ENCODE data around the gene DMRT3.
A peak's percentile ranks its signal among the peaks of the same experiment; 100 is the strongest.

The DMRT3 gene

DNA sequence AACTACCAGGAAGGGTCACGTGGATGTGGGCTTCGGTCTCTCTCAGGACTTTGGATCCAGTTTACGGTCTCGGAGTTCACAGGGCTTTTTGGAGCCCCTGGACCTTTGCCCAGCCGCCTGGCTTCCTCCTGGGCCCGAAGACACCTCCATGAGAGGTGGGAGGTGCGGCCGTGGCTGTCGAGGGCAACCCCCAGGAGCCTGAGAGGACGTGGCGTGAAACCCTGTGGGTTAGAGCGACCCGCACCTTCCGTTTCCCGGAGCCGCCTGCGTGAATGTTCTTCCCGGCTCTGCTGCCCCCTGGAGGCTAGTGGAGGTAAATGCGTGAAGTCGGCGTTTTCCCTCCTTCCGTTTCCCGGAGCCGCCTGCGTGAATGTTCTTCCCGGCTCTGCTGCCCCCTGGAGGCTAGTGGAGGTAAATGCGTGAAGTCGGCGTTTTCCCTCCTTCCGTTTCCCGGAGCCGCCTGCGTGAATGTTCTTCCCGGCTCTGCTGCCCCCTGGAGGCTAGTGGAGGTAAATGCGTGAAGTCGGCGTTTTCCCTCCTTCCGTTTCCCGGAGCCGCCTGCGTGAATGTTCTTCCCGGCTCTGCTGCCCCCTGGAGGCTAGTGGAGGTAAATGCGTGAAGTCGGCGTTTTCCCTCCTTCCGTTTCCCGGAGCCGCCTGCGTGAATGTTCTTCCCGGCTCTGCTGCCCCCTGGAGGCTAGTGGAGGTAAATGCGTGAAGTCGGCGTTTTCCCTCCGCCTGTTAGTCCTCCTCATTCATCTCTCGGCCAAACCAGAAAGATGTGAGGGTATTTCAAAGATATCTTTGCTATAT, 22.1 kb downstream of the DMRT3 start:
- peak in 1 of 56 donors; percentile 28 for DNase-seq

GRCh38 chr9:1001838-1002237, 25.4 kb downstream of the DMRT3 start:
- no peak for DNase-seq

GRCh38 chr9:1002678-1003077, 26.2 kb downstream of the DMRT3 start:
- DNase-seq = no peak

DNA sequence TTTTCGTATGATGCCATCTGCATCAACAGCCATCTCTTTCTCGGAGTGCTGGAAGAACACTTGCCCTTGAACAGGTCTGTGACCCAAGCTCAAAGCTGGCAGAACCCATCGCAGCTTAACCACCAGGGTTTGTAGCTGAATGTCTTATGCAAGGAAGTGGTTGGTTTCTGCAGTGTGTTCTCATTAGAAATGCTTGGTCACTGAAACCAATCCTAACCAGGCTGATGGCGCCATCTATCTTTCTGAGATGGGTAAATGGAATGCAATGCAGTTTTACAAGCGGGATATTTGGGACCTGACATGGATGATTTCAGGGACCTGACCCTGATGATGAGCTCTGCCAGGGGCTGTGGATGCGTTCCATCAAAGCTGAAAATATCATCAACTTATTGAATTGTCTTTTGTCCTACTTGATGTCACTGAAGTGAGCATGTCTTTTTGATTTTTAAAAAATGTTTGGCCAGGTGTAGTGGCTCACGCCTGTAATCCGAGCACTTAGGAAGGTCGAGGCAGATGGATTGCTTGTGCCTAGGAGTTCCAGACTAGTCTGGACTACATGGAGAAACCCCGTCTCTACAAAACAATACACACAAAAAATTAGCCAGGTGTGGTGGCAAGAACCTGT, 28.7 kb downstream of the DMRT3 start:
- peak in 17 of 56 donors; percentile 1 to 27 (median 5) for DNase-seq

- DNase-seq = no peak
These were observed 30.9 kb downstream of the DMRT3 start for GRCh38 chr9:1007312-1007711.

GRCh38 chr9:1008216-1008615, 31.8 kb downstream of the DMRT3 start:
- DNase-seq = no peak

DNA sequence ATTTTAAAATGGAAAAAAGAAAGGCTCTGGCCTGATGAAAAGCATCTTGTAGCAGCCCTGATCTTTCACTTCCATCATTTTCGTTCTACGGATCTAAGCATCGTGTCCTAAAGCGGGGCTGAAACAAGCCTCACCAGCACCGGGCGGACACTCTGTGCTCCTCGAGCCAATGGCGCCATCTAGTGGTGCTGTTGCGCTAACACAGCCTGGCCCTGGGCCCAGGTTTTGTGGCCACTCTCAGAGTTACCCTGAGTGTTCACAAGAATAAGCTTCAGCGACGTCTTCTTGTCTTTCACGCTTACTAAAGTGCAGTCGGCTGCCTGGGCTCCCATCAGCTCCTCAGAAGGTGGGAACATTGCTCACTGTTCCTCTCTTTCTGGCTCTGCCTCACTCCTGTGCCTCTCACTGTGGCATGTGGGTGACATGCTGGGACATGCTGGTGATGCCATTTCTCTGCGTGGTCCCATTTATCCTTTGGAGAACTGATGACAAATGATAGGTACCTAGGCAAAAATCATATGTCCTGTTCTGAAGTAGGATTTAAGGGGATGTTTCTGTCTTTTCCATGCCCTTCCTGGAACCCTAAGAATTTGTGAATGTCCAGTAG, 32.7 kb downstream of the DMRT3 start:
- DNase-seq = peak in 52 of 56 donors; percentile 5 to 90 (median 57)

DNA sequence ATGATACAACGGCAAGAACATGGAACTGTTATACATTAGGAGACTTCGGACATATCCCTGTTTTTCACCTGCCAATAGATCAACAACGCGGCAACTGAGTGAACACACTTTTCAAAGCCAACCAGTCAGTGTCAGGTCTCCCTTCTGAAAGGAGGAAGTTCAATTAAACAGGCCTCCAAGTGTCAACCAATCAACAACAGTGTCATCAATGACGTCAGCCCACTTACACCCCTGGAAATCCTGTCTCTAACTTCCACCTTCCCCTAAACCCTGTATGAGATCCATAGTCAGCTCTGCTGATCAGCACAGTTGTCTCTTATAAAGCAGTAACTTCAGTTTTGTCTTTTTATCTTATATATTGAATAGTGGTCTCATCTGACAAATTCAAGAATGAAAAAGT, 36.6 kb downstream of the DMRT3 start:
- DNase-seq = no peak

DNA sequence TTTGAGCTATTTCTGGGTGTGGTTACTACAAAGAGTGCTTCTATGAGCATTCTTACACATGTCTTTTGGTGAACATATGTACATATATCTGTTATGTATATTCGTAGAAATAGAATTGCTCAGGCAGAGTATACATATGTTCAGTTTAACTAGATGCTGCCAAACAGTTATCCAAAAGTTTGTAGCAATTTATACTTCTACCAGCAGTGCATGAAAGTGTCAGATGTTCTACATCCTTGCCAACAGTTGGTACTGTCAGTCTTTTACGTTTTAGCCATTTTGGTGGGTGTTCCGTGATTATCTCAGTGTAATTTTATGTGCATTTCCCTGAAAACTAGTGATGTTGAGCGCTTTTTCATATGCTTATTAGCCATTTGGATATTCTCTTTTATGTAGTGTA, 37.8 kb downstream of the DMRT3 start:
- no peak for DNase-seq

DNA sequence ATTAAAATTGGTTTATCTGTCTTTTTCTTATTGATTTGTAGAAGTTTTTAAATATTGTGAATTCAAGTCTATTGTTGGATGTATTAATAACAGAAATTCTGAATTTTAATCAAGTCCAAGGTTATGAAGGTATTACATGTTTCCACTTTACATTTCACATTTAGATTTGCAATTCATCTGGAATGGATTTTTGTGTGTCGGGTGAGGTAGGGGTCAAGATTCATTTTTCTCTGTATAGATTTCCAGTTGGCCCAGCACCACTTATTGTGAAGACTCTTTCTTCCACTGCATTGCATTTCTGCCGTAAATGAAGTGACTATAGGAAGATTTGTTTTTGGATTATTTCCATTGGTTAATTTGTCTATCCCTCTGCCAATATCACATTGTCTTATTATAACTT, 38.2 kb downstream of the DMRT3 start:
- DNase-seq = no peak

GRCh38 chr9:1018121-1018520, 41.7 kb downstream of the DMRT3 start:
- no peak for DNase-seq

DNA sequence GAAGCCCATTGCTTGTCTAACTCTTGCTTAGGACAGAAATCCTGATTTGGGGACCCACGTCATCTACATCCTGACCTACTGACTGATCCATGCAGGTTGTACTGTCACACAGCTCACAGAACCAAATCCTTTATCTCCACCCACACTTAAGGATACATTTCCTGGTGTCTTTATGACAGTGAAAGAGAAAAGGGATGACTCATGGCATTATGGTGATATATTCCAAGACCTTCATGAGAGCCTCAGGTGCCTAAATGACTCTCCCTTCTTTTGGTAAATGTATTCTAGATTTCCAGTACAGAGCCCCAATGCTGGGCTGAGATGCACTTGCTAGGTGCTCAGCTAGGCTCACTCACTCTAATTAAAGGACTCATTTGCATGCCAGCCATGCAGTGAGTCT, 47.7 kb downstream of the DMRT3 start:
- DNase-seq = no peak

- no peak for DNase-seq
These were observed 48.7 kb downstream of the DMRT3 start for GRCh38 chr9:1025131-1025530.

DNA sequence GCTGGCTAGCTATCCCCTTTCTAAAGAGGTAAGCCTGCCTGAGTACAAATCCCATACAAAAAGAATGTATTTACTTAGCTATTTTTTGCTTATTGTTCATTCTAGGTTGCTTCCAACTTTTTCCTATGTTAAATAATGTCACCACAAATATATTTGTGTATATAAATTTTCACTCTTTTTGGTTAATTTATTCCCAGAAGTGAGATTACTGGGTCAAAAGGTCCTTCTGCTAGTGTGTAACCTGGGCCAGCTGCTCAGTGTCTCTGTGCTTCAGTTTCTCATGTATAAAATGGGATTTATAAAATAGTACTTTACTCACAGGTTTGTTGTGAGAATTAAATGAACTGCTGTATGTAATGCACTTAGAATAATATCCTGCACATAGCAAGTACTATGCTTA, 49.8 kb downstream of the DMRT3 start:
- DNase-seq = no peak

GRCh38 chr9:1028501-1029190, 52.2 kb downstream of the DMRT3 start:
- no peak for DNase-seq

DNA sequence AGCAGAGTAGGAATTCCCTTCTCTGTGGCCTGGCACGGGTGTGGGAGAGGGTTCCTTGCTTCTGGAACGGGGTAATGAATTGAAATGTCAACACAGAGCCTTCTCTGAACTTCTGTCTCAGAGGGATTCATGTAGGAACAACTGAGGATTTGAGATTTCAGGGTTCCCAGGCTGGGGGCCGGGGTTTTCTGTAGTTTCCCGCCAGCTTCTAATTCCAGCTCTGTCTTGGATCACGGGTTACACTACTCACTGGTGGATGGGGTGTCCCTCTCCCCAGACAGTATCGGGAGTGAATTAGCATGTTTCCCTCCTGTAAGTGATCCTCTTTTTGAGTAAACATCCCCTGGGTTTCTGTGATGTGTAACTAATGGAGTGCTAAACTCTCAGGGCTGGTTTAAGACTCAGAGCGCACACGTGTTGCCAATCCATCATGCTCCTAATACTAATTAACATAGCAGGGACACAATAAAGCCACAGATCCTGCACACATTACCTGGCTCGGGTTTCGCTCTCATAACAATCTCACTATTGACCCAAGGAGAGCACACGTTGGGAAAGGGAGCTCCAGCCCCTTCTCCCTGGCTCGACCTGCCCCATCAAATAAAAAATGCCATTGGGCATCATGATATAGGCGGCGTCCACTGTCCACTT, 55.6 kb downstream of the DMRT3 start:
- DNase-seq = no peak

GRCh38 chr9:1034271-1034670, 57.8 kb downstream of the DMRT3 start:
- no peak for DNase-seq

- DNase-seq = no peak
These were observed 63.1 kb downstream of the DMRT3 start for GRCh38 chr9:1039589-1039988.

Data from nucleus accumbens (tissue), 56 donors.